ENCODE results near the gene ENG.
"Not testable (repeated sequence)": the region's sequence is repeated elsewhere in the genome, so short reads cannot be mapped to it uniquely, and the experiment has no call there.

The ENG gene

DNA sequence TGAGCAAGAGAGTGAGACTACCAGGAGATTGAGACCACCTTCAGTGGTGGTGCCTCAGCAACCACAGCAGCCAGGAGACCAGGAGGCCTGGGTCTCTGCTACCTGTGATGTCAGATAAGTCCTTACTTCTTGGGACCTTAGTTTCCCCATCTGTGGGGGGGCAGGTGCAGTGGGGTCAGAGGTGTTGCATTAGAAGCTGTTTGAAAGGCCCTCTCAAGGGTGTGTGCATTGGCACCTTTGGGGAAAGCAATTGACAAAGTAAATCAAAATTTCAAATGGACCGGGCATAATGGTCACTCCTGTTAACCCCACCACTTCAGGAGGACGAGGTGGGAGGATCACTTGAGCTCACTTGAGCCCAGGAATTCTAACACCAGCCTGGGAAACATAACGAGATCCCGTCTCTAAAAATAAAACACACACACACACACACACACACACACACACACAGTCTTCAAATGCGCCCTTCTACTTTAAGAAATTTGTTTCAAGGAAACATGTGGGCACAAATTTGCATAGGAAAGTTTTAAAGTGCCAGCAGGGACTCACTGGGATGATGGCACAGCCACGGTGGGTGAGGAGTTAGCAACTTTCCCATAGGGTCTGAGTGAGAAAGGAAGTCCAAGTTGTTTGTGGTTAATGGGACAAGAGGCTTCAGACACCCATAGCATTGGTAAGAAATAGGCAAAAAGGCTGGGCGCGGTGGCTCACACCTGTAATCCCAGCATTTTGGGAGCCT lies 24.4 kb upstream of the ENG start:
- no peak for DNase-seq (ENCODE audit: low read depth, low spot score)

DNA sequence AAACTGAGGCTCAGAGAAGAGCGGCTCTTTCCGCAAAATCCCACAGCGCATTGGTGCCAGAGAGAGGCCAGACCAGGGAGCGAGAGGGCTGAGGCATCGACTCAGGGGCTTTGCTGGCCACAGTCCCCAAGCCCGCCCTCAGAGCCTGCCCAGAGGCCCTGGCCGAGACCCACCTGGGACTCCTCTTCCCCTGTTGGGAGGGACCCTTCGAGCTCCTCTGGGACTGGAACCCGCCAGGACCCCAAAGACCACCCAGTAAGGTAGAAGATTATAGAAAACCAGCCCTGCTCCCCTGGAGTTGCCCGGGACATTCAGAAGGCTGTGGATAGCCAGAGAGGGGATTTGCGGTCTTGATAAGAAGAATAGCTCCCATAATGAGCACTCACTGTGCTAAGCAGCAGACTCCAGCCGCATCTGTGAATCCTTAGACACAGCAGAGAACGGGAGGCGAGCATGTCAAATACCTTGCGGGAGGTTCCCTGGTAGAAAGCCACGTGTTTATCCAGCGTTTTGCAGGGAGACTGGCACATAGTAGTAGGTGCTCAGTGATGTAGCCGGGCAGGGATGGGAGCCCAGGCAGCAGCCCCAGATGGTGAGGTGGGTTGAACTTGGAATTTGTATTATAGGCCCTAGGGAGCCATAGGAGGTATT lies 23.7 kb upstream of the ENG start:
- DNase-seq (ENCODE audit: low read depth, low spot score) = no peak

DNA sequence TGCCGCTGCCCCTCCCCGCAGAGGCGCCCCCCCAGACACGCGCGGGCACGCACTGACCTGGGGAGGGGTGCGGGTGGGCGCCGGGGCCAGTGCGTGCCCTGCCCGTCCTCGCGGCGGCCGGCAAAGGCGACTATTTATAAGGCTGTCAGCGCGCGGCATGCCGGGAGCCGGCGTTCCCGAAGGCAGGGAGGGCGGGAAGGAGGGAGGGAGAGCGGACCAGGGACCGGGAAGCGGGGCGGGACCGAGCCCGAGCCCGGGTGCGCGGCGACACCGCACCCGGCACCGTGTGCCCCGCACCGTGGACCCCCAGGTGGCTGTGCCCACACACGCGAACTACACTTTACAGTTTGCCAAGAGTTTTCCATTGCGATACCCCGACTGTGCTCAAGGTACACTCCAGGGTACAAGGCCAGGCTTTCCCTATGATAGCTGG lies 23.1 kb upstream of the ENG start, which contains the start of gene AK1:
TSS of gene AK1 (minus strand) at position 110 of the 433 bp plus-strand sequence. CDS start 3,058 bp downstream, outside the sequence.
- DNase-seq (ENCODE audit: low read depth, low spot score) = no peak

DNA sequence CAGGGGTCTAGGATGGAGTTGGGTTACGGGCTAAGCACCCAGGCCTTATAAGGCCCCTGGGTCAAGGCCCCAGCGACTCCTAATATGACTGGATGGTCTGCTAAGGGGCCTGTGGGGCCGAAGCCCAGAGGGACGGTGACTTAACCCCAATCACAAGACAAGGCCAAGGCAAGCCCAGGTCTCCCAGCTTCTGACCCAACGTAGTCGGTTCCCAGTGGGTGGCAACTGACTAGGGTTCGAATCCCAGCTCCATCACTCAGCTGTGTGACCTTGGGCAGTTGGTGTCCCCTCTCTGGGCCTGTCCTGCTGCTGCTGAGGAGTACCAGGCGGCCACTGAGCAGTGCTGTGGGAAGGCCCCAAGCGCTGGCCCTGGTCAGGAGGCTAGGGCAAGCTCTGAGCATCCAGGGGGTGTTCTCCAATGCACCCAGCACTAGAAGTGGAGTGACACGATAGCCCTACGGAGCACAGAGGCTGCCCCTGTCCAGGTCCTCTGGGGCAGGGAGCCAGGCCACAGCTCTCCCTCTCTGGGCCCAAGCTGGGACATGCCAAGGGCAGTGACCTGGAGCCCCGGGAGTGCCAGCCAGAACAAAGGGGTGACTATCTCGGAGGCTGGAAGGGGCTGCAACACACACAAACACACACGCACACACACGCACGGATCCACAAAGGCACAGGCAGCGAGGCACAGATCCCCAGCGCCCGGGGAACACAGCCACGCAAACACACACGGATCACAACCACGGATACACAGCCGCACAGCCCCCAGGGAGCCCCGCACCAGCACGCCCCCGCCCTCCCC lies 22.5 kb upstream of the ENG start:
- DNase-seq (ENCODE audit: low read depth, low spot score) = no peak

DNA sequence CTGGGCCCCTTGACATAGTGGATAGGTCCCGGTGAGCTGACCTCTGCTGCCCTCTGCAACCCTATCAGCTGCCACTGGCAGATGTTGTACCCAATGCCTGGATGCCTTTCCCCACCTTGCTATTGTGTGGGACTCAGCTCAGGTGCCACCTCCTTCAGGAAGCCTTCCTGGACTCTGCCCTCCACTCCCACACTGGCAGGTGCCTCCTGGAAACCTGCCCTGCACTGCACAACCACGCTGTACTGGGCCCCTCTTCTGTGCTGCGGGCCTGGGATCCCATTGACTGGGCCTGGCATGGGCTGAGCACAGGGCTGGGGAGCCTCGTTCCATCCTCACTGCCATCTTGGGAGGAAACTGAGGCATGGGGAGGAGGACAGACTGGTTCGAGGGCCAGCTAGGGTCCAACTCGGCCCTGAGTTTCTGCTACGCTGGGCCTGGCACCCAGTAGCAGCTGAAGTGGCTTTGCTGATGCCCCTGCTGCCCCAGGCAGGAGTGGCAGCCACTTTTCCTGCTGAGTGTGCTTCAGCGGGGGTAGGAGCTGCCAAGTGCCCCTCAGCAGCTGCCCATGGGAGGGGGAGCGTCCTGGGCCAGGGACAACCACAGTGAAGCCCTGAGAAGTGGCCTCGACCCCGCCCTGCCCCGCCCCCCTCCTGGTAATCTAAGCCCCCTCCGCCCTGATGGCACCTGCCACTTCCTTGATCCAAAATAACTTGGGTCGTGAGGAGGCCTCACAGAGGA lies 21.7 kb upstream of the ENG start:
- no peak for DNase-seq (ENCODE audit: low read depth, low spot score)

DNA sequence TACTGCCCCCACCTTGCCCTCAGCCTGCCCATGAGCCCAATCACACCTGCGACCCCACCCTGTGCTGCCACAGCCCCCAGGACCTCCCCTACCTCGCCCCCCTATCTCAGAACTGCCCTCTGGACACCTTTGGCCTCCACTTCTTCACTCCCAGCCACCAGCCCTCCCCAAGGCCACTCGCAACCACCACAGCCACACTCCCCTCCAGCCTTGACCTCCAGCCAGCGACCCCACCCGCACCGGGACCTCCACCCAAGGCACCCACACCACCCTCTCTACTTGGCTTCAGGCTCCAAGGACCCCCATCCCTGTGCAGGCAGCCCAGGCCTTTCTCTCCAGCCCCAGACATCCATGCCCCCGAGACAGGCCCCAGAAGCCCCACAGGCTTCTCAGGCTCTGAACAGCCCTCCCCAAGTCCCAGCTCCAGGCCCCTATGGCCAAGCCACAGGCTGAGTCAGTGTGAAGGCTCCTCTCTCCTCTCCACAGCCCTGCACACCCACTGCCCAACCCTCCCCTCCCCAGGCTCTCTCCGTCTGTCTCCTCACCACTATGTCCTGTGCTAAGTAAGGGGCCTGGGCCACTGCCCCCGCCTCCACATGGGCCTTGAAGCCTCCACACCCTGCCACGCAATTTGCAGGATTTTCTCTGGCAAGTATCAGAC lies 21.0 kb upstream of the ENG start:
- DNase-seq (ENCODE audit: low read depth, low spot score) = no peak

DNA sequence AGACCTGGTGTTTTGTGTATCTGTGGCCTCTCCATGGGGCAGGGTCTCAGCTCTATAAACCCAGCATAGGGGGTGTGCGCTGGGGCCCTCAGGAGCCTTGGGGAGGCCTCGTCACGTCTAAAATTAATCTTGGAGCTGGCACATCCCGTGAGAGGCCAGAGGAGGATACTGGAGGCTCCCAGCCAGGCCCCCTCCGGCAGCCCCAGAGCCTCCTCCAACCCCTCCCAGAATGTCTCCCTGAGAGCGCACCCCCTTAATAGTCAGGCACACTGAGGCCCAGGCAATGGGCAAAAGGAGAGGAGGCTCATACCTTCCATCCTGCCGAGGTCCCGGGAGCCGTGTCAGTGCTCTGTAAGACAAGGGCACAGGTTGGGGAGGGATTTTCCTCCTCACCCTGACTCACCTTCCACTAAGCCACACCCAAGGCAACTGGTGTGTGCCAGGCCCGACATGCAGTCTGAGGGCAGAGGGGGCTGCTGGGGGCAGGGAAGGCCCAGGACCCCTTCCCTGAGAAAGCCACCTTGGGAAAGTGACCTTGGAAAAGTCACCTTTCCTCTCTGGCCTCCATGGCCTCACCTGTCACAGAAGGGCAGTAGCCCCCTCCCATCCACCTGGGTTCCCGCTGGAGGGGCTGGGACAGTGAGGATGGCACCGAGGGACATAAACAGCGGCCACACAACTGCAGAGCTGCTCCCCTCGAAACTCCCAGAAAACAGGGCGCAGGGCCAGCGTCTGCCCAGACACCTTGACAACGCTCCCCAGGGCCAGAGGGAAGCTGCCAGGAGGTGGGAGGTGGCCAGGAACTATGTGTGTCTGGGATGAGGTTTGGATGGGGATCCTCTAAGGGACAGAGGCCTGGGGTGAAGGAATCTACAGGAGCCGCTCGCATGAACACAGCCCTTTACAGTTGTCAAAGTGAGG lies 20.1 kb upstream of the ENG start:
- DNase-seq (ENCODE audit: low read depth, low spot score) = no peak

DNA sequence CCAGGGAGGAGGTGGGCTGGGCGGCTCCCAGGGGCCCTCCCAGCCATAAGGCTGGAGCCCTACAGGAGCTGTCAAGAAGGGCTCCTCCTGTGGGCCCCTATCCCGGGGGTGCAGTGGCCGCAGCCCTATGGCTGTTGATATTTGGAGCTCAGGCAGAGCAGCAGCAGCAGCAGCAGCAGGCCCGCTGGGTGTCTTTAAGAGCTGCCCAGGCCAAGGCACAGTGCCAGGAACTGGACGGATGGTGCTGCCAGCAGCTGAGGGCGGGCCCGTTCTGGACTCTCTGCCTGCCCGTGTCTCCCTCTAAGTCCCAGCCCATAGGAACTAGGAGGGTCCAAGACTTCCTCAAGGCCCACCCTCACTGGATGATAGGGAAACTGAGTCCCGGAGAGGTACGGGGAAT lies 19.4 kb upstream of the ENG start:
- no peak for DNase-seq (ENCODE audit: low read depth, low spot score)

DNA sequence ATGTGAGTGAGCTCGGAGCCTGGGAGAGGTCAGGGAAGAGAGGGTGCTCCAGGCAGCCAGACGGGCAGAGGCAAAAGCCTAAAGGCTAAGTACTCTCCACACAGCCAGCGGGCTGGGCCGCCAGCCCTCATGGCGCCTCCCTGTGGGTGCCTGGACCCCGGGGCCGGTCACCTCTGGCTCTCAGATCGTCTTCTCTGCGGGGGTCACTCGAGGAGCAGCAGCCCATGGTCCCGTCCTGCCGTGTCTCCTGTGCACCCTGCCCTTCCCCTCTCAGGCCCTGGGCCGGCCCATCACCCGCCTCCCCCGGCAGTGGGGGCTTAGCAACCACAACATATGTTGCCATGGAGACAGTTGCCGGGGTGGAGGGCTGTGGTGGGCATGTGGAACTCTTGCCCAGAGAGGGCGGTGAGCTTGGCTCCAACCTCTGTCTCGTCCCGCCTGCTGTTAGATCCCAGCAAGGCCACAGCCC lies 18.8 kb upstream of the ENG start:
- DNase-seq (ENCODE audit: low read depth, low spot score) = no peak

DNA sequence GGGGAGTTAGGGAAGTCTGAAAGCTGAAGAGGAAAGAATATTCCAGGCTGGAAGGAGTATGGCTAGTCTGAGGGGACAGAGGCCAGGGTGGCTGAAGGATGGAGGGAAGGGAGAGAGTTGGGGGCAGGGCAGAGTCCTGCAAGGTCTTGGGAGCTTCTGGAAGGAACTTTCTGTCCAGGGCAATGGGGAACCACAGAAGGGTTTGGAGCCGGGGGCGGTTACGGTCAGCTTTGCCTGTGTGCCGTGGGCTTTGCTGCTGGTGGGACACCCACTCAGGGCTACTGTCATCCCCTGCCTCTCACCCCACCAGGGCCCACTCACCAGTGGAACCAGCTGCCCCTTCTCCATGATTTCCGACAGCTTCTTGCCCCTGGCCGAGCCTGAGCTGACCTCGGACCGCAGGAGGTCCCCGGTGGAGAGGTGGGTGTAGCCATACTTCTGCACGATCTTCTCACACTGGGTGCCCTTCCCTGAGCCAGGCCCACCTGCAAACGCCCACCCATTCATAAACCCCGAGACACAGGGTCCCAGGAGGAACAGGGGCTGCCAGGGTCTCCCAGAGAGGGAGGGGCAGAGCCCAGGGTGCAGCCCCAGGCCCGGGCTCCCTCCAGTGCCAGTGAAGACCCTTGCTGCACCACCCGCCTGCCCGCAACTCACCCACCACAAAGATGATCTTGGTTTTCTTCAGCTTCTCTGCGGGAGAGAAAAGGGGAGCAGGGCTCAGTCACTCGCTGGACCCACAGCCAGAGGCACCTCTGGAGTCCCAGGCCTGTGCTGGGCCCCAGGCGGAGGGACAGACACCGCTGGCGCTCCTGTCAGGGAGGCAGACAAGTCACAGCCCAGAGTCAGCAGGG lies 18.1 kb upstream of the ENG start:
- no peak for DNase-seq (ENCODE audit: low read depth, low spot score)

DNA sequence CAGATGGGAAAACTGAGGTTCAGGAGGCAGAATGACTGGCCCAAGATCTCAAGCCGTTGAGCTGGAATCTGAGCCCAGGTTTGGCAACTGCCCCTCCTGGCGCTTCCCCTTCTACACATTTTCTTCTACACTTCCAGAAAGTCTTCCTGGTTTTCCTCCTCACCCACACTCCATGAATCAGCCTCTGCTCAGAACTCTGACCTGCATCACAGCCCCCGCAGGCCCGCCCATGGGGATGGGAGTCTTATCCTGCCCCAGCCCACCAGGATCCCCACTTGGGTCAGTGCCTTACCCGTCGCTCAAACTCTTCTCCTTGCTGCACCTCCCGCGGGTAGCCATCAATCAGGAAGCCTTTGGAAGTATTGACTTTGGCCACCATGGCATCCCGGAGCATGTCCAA lies 17.1 kb upstream of the ENG start:
- DNase-seq (ENCODE audit: low read depth, low spot score) = no peak

DNA sequence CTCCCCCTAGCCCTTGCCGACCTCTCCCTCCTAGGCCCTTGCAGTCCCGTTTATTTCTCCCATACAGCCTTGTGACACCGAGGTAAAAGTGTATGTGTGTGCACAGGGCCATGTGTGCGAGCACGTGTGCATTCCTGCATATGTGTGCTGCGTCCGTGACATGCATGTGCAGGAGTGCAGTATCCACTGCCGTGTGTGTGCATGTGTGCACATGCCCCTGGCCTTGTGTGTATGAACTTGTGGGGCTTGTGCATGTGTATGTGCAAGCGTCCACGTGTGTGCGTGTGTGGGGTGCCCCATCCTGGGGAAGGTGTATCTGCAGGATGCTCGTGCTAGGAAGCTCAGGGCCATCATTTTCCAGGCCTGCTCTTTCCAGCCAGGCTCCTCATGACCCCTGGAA lies 16.4 kb upstream of the ENG start:
- DNase-seq (ENCODE audit: low read depth, low spot score) = no peak

DNA sequence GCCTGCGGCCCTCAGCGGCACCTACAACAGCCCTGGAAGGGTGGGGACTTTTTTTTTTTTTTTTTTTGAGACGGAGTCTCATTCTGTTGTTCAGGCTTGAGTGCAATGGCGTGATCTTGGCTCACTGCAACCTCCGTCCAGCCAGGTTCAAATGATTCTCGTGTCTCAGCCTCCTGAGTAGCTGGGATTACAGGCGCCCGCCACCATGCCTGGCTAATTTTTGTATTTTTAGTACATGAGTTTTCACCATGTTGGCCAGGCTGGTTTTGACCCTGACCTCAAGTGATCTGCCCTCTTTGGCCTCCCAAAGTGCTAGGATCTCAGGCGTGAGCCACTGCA lies 15.7 kb upstream of the ENG start:
- DNase-seq (ENCODE audit: low read depth, low spot score) = not testable (repeated sequence)

DNA sequence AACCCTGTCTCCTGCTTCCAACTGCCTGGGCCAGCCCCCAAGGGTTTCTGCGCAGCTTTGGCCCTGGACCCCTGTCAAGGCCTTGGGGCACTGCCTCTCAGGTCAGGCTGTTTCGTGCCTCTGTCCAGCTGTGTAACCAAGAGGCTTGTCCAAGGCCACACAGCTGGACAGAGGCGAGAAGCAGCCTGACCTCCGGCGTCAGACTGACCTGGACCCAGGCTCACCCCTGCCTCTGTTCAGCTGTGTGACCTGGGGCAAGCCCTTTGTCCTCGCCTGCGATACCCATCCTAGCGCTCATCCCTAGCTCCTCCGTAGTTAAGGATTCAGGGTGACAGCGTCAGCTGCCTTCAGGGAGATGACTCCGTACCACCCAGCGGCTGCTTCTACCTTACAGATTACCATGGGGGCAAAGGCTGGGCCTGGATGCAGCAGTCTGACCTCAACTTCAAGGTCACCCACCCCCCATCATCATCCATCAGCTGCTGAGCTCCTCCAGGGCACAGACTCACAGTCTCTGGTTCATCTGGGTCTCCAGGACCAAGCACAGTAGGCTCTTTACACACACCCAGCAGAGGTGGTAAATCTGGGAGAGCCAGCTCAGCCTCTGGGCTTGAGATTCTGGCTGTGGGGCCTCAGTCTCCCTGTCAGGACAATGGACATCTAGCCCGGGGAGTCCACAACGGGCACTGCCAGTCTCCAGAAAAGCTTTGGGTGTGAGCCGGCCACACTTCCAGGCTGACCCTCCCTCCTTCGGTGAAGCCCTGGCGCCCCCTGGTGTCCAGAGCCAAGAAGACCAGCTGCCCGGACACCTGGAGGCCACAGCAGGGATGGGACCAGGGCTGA lies 15.1 kb upstream of the ENG start:
- DNase-seq (ENCODE audit: low read depth, low spot score) = peak; percentile 92

DNA sequence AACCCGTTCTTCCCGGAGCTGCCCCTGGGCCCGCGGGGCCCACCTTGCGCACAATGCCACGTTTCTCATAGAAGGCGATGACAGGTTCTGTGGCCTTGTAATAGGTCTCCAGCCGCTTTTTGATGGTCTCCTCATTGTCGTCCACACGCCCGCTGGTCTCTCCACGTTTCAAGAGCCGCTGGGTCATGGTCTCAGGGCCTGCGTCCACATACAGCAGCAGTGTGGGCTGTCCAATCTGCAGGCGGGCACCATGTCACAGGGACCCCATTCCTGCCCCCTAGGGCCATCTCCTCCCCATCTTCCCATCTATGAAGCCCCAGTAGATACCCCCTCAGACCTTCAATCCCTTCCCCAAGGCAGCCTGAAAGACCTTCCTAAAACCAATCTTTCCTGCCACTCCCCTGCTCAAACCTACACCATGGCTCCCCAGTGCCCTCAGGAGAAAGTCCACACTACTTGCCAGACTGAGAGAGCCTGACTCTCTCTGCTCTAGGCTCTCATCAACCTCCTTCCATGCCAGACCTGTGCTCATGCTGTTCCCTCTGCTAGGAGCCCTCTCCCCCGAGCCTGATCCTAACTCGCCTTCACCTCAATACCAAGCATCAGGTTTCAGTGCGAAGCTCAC lies 13.9 kb upstream of the ENG start:
- no peak for DNase-seq (ENCODE audit: low read depth, low spot score)

DNA sequence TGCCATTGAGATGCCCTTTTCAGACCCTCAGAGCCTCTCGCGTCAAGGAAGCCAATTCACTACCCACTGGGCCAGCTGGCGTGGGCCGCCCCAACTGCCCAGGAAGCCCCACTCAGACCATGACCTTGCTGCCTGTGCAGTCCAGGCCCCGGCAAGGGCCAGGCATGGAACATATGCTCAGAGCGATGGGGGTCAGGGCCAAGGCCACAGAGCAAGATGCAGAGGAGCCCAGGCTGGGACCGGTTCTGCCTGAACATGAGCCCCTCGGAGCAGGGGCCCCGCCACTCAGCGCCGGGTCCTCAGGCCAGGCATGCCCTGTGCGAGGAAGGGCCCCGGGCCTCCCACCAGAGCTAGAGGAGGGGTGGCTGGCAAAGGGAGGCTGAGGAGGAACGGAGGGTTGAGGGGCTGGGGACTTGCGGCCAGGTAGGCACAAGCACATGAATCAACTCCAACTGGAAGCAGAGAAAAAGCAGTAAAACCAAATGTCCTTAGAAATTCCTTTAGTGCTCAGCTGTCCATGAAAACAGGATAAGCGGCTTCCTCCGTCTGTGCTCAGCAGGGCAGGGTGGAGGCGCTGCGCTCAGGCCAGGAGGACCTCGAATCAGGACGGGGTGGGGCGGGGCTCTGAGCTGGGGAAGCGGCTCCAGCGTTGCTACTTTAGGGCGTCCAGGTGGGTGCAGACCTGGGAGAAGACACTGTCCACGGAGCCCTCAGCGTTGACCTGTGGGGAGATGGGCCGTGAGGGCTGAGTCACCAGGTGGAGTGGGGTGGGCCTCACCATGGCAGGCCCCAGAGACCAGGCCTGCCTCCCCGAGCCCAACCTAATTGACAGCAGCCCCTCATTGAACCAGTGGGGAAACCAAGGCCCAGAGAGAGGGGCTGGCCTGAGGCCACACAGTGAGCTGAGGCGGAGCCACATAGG lies 13.2 kb upstream of the ENG start:
- DNase-seq (ENCODE audit: low read depth, low spot score) = no peak

DNA sequence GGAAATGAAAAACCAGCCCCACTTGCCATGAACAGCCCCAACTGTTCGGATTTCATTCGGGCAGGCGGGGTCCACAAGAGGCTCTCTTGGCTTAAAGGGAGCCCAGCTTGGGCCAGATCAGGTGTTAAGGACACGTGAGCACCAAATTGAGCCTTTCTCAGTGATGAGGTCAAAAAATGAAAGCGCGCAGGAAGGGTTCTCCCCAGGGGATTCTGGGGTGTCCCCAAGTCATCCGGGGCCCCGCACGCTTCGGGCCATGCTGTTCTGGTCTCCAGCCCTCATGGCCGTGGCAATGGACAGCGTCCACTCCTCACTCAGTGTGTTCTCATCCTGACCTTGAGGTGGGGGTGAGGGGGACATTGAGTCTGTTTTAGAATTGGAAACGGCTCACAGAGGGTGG lies 12.1 kb upstream of the ENG start:
- no peak for DNase-seq (ENCODE audit: low read depth, low spot score)

Measured in ELF-1 (cell line).